ENCODE measurements around the gene FBXW9.

FBXW9 gene

GRCh38 chr19:12722566-12723380, 26.3 kb upstream of the FBXW9 start (continued):
- TF ChIP-seq, protein P1, sequence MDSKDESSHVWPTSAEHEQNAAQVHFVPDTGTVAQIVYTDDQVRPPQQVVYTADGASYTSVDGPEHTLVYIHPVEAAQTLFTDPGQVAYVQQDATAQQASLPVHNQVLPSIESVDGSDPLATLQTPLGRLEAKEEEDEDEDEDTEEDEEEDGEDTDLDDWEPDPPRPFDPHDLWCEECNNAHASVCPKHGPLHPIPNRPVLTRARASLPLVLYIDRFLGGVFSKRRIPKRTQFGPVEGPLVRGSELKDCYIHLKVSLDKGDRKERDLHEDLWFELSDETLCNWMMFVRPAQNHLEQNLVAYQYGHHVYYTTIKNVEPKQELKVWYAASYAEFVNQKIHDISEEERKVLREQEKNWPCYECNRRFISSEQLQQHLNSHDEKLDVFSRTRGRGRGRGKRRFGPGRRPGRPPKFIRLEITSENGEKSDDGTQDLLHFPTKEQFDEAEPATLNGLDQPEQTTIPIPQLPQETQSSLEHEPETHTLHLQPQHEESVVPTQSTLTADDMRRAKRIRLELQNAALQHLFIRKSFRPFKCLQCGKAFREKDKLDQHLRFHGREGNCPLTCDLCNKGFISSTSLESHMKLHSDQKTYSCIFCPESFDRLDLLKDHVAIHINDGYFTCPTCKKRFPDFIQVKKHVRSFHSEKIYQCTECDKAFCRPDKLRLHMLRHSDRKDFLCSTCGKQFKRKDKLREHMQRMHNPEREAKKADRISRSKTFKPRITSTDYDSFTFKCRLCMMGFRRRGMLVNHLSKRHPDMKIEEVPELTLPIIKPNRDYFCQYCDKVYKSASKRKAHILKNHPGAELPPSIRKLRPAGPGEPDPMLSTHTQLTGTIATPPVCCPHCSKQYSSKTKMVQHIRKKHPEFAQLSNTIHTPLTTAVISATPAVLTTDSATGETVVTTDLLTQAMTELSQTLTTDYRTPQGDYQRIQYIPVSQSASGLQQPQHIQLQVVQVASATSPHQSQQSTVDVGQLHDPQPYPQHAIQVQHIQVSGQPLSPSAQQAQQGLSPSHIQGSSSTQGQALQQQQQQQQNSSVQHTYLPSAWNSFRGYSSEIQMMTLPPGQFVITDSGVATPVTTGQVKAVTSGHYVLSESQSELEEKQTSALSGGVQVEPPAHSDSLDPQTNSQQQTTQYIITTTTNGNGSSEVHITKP (tag by site-specific recombination; IDR thresholded peaks at IDR 0.05): peak; percentile 89
- TF ChIP-seq RBAK (tag by site-specific recombination; IDR thresholded peaks at IDR 0.05): peak; percentile 67; the same call in 1 of the 2 replicates
- peak; percentile 48; the same call in 1 of the 2 replicates for TF ChIP-seq FEZF1 (tag by site-specific recombination; IDR thresholded peaks at IDR 0.05)
- peak; percentile 30; the same call in 1 of the 2 replicates for TF ChIP-seq ATF2 (tag by site-specific recombination; IDR thresholded peaks at IDR 0.05; ENCODE audit: low read depth)
- peak; percentile 58 for TF ChIP-seq ZNF558 (tag by site-specific recombination; IDR thresholded peaks at IDR 0.05)
- peak; percentile 73 for TF ChIP-seq ZEB2 (tag by site-specific recombination; IDR thresholded peaks at IDR 0.05)
- peak; percentile 77 for TF ChIP-seq SP2 (tag by site-specific recombination; IDR thresholded peaks at IDR 0.05)
- 0 out of 2 replicates have a peak, but pooled peaks have one; percentile 32 for TF ChIP-seq ZSCAN23 (tag by site-specific recombination; IDR thresholded peaks at IDR 0.05)
- TF ChIP-seq, protein P2, sequence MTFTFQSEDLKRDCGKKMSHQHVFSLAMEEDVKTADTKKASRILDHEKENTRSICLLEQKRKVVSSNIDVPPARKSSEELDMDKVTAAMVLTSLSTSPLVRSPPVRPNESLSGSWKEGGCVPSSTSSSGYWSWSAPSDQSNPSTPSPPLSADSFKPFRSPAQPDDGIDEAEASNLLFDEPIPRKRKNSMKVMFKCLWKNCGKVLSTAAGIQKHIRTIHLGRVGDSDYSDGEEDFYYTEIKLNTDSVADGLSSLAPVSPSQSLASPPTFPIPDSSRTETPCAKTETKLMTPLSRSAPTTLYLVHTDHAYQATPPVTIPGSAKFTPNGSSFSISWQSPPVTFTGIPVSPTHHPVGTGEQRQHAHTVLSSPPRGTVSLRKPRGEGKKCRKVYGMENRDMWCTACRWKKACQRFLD (tag by site-specific recombination; IDR thresholded peaks at IDR 0.05): no peak
- TF ChIP-seq ZNF610 (tag by site-specific recombination; IDR thresholded peaks at IDR 0.05; ENCODE audit: borderline replicate concordance): peak; percentile 71; the same call in 1 of the 2 replicates
- TF ChIP-seq KLF9 (tag by site-specific recombination; IDR thresholded peaks at IDR 0.05; ENCODE audit: low read depth): 0 out of 2 replicates have a peak, but pooled peaks have one; percentile 17

GRCh38 chr19:12721656-12722565, 25.5 kb upstream of the FBXW9 start:
- Histone ChIP-seq H3K36me3 (ENCODE audit: control insufficient read depth in 2 of 2, insufficient read depth in 1 of 2, low read length in 2 of 2) (peaks cover 19 to 36% of the 10 kb centered on the region in 2 experiments; a peak in 2 of 3 replicates), H3K9me3 (ENCODE audit: control insufficient read depth, insufficient read depth, low read depth, low read length) (no peaks in the 10 kb centered on the region), H3K4me3 (ENCODE audit: low read depth, low read length) (peak overlapping the region; percentile 79), H3K27ac (ENCODE audit: extremely low read depth, low read depth, low read length) (peak overlapping the region; percentile 97), H3K4me1 (ENCODE audit: control insufficient read depth, insufficient read depth, low read length) (no peaks in the 10 kb centered on the region)
- CTCF ChIA-PET: interaction anchor here (0.6 to 3.3 kb wide), 8 partner anchors 12 to 337 kb away, joined by 3 to 19 read pairs (median 4); partner anchors contain the start of gene TRIR
- POLR2A ChIA-PET: interaction anchor here (0.6 to 5.1 kb wide), 14 partner anchors 10 to 169 kb away, joined by 3 to 89 read pairs (median 4); partner anchors contain the start of genes FBXW9, GCDH, GET3 and JUNB
- TF ChIP-seq ZNF2 (tag by site-specific recombination; IDR thresholded peaks at IDR 0.05): no peak
- TF ChIP-seq, protein P3, sequence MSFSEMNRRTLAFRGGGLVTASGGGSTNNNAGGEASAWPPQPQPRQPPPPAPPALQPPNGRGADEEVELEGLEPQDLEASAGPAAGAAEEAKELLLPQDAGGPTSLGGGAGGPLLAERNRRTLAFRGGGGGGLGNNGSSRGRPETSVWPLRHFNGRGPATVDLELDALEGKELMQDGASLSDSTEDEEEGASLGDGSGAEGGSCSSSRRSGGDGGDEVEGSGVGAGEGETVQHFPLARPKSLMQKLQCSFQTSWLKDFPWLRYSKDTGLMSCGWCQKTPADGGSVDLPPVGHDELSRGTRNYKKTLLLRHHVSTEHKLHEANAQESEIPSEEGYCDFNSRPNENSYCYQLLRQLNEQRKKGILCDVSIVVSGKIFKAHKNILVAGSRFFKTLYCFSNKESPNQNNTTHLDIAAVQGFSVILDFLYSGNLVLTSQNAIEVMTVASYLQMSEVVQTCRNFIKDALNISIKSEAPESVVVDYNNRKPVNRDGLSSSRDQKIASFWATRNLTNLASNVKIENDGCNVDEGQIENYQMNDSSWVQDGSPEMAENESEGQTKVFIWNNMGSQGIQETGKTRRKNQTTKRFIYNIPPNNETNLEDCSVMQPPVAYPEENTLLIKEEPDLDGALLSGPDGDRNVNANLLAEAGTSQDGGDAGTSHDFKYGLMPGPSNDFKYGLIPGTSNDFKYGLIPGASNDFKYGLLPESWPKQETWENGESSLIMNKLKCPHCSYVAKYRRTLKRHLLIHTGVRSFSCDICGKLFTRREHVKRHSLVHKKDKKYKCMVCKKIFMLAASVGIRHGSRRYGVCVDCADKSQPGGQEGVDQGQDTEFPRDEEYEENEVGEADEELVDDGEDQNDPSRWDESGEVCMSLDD (tag by site-specific recombination; IDR thresholded peaks at IDR 0.05): peak; percentile 46; the same call in 1 of the 2 replicates
- no peak for TF ChIP-seq ZFP41 (tag by site-specific recombination; IDR thresholded peaks at IDR 0.05; ENCODE audit: borderline replicate concordance)
- TF ChIP-seq IKZF3 (tag by site-specific recombination; IDR thresholded peaks at IDR 0.05): 0 out of 2 replicates have a peak, but pooled peaks have one; percentile 3
- no peak for TF ChIP-seq ZNF138 (tag by site-specific recombination; IDR thresholded peaks at IDR 0.05; ENCODE audit: borderline replicate concordance)
- no peak; the same call in 1 of the 2 replicates for TF ChIP-seq ZNF341 (tag by site-specific recombination; IDR thresholded peaks at IDR 0.05; ENCODE audit: low read depth)
- TF ChIP-seq MYNN (tag by site-specific recombination; IDR thresholded peaks at IDR 0.05; ENCODE audit: borderline replicate concordance): no peak
- TF ChIP-seq, protein P4, sequence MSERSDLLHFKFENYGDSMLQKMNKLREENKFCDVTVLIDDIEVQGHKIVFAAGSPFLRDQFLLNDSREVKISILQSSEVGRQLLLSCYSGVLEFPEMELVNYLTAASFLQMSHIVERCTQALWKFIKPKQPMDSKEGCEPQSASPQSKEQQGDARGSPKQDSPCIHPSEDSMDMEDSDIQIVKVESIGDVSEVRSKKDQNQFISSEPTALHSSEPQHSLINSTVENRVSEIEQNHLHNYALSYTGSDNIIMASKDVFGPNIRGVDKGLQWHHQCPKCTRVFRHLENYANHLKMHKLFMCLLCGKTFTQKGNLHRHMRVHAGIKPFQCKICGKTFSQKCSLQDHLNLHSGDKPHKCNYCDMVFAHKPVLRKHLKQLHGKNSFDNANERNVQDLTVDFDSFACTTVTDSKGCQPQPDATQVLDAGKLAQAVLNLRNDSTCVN (tag by site-specific recombination; optimal IDR thresholded peaks at IDR 0.05): no peak
- TF ChIP-seq, protein P5, sequence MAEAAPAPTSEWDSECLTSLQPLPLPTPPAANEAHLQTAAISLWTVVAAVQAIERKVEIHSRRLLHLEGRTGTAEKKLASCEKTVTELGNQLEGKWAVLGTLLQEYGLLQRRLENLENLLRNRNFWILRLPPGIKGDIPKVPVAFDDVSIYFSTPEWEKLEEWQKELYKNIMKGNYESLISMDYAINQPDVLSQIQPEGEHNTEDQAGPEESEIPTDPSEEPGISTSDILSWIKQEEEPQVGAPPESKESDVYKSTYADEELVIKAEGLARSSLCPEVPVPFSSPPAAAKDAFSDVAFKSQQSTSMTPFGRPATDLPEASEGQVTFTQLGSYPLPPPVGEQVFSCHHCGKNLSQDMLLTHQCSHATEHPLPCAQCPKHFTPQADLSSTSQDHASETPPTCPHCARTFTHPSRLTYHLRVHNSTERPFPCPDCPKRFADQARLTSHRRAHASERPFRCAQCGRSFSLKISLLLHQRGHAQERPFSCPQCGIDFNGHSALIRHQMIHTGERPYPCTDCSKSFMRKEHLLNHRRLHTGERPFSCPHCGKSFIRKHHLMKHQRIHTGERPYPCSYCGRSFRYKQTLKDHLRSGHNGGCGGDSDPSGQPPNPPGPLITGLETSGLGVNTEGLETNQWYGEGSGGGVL (tag by site-specific recombination; IDR thresholded peaks at IDR 0.05): 0 out of 2 replicates have a peak, but pooled peaks have one; percentile 33
